Neural cell (in vitro differentiated cells): Measurements from ENCODE around the gene ACSL6. TPM values are rescaled to one million over a fixed set of nuclear protein-coding genes. Genes with fewer than 3 reads are reported as not detected.

Source experiments
- H2AFZ ChIP-seq: fragments of 200-600, 300-800 bp; sonication (generic), shearing (Covaris generic); 2 replicates; pipeline ENCODE4 v1.6.0; 2014; ENCODE audit warnings: low read depth, mild to moderate bottlenecking, antibody characterized with exemption, low read length, moderate library complexity
- H3F3A ChIP-seq: fragments of 200-600 bp; shearing (Covaris generic); 2 replicates; pipeline ENCODE4 v1.6.1; 2016; ENCODE audit warnings: mild to moderate bottlenecking, moderate library complexity, mixed read lengths, antibody characterized with exemption, low read length; ENCODE audit not compliant: insufficient read depth, poor library complexity, severe bottlenecking
- H3K27ac ChIP-seq: fragments of 200-600, 300-800 bp; sonication (generic), shearing (Covaris generic); 2 replicates; pipeline ENCODE4 v1.5.1; 2014; ENCODE audit warnings: mild to moderate bottlenecking, low read length, moderate library complexity
- H3K27me3 ChIP-seq: fragments of 300-800, 200-600 bp; sonication (generic), shearing (Covaris generic); 2 replicates; pipeline ENCODE4 v1.6.0; 2014; ENCODE audit warnings: mild to moderate bottlenecking, low read depth, low read length, moderate library complexity; ENCODE audit not compliant: insufficient read depth
- H3K36me3 ChIP-seq: fragments of 300-800, 200-600 bp; sonication (generic), shearing (Covaris generic); 2 replicates; pipeline ENCODE4 v1.5.1; 2014; ENCODE audit warnings: mild to moderate bottlenecking, antibody characterized with exemption, low read length, moderate library complexity; ENCODE audit not compliant: insufficient read depth
- H3K4me2 ChIP-seq: fragments of 300-800, 200-600 bp; sonication (generic), shearing (Covaris generic); 2 replicates; pipeline ENCODE4 v1.6.0; 2014; ENCODE audit warnings: mild to moderate bottlenecking, low read length
- H3K4me3 ChIP-seq: fragments of 300-800, 200-600 bp; sonication (generic), shearing (Covaris generic); 2 replicates; pipeline ENCODE4 v1.5.1; 2014; ENCODE audit warnings: mild to moderate bottlenecking, low read length, moderate library complexity
- H3K79me2 ChIP-seq: fragments of 200-600 bp; shearing (Covaris generic); replicated peaks from 2 replicates; pipeline ENCODE4 v1.6.0; 2014; ENCODE audit warnings: mild to moderate bottlenecking, low read length, moderate library complexity; ENCODE audit not compliant: insufficient read depth
- H3K9ac ChIP-seq: fragments of 300-800, 200-600 bp; sonication (generic), shearing (Covaris generic); 2 replicates; pipeline ENCODE4 v1.6.1; 2016; ENCODE audit warnings: mild to moderate bottlenecking, low read length, mixed read lengths
- H3K9me2 ChIP-seq: fragments of 200-600 bp; shearing (Covaris generic); 2 replicates; pipeline ENCODE4 v1.6.1; 2016; ENCODE audit warnings: mild to moderate bottlenecking, low read length, mixed read lengths; ENCODE audit not compliant: insufficient read depth
- H3K9me3 ChIP-seq: fragments of 200-600, 300-800 bp; sonication (generic), shearing (Covaris generic); 2 replicates; pipeline ENCODE4 v1.6.1; 2016; ENCODE audit warnings: mild to moderate bottlenecking, mixed run types, low read length, moderate library complexity, mixed read lengths
- H4K20me1 ChIP-seq: fragments of 200-600 bp; shearing (Covaris generic); 2 replicates; pipeline ENCODE4 v1.6.1; 2016; ENCODE audit warnings: mild to moderate bottlenecking, mixed run types; ENCODE audit not compliant: insufficient read depth
- EP300 ChIP-seq: fragments of 450-650 bp; conservative IDR thresholded peaks from 2 replicates; pipeline ENCODE4 v1.6.1; 2014; ENCODE audit warnings: antibody characterized with exemption, mild to moderate bottlenecking, moderate library complexity; ENCODE audit not compliant: poor library complexity, severe bottlenecking
- EZH2 ChIP-seq: fragments of 200-600, 300-800 bp; shearing (Covaris generic), sonication (generic); IDR thresholded peaks from 2 replicates; pipeline ENCODE4 v1.6.1; 2014; ENCODE audit warnings: antibody characterized with exemption, low read length, borderline replicate concordance, mild to moderate bottlenecking; ENCODE audit not compliant: insufficient read depth, poor library complexity, severe bottlenecking
- MXI1 ChIP-seq: fragments of 450-650 bp; conservative IDR thresholded peaks from 2 replicates; pipeline ENCODE4 v1.6.1; 2014; ENCODE audit warnings: antibody characterized with exemption, mild to moderate bottlenecking; ENCODE audit not compliant: poor library complexity, severe bottlenecking
- POLR2AphosphoS5 ChIP-seq: IDR thresholded peaks from 2 replicates; pipeline ENCODE4 v1.6.1; 2012
- RAD21 ChIP-seq: fragments of 450-650 bp; conservative IDR thresholded peaks from 2 replicates; pipeline ENCODE4 v1.6.1; 2014; ENCODE audit warnings: antibody characterized with exemption, mild to moderate bottlenecking, moderate library complexity
- SMC3 ChIP-seq: fragments of 450-650 bp; conservative IDR thresholded peaks from 2 replicates; pipeline ENCODE4 v1.6.1; 2014; ENCODE audit warnings: antibody characterized with exemption, mild to moderate bottlenecking, moderate library complexity; ENCODE audit not compliant: poor library complexity
- TAF1 ChIP-seq: IDR thresholded peaks from 2 replicates; pipeline ENCODE4 v1.6.1; 2012; ENCODE audit warnings: low read depth
- polyA plus RNA-seq: library from polyadenylated mRNA; depleted of rRNA; stranded (reverse); fragments of >200 nt; gene quantifications from 2 replicates; pipeline ENCODE4 v1.2.3, GENCODE V29; 2014
- TF ChIP-seq, protein P1 (sequence below): IDR thresholded peaks from 2 replicates; pipeline ENCODE4 v1.6.1; 2012; ENCODE audit warnings: borderline replicate concordance
- TF ChIP-seq, protein P2 (sequence below): fragments of 450-650 bp; IDR thresholded peaks from 2 replicates; pipeline ENCODE4 v1.5.1; 2014; ENCODE audit warnings: antibody characterized with exemption, mild to moderate bottlenecking, moderate library complexity; ENCODE audit not compliant: poor library complexity, severe bottlenecking

Gene ACSL6
- polyA plus RNA-seq, 1 donor from 2014 or later = 30.5 TPM

DNA sequence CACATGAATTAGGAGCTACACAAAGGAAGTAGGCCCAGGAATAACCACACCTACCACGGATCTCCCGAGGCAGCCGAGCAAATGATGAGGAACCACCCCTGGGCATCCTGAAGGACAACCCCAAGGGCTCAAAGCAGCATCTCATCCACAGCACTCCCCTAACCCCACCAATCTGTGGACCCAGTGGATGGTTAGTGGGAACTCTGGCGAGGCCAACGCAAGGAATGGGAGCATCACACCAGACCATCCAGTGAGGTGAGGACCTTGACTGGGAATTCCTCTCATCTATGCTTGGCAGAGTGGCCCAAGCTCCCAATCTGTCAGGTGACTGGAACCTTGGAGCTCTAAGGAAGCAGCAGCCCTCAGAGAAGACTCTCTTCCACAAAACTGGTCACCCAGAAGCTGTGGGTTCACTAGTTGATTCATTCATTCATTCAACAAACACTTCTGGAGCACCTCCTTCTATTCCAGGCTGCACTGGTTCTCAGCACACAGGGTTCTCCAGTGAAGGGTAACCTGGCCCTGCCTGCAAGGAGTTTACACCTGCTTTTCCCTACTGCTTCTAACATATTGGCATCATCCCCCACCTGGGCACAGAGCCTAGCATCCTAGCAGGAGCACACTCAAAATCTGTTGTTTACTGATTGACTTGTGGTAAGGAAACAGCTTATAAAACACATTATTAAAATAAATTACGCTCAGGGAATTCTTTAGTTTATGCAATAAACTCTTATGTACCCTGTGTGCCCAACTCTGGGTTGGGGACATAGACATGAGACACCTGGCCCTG is 4.9 kb downstream of the ACSL6 start:
- peaks cover 12% of the 10 kb centered on the region for H3K27me3 ChIP-seq
- H3K9ac ChIP-seq = no peak overlapping the region
- H2AFZ ChIP-seq = no peak overlapping the region
- H3K27ac ChIP-seq = no peak overlapping the region
- H3K9me3 ChIP-seq = no peaks in the 10 kb centered on the region
- H3K4me3 ChIP-seq = no peak overlapping the region
- no peak overlapping the region for H3K4me2 ChIP-seq
- H3K9me2 ChIP-seq = no peaks in the 10 kb centered on the region
- no peaks in the 10 kb centered on the region for H4K20me1 ChIP-seq
- no peaks in the 10 kb centered on the region for H3K79me2 ChIP-seq
- no peaks in the 10 kb centered on the region for H3K36me3 ChIP-seq
- no peaks in the 10 kb centered on the region for H3F3A ChIP-seq
- no peak for TF ChIP-seq POLR2AphosphoS5
- no peak for TF ChIP-seq MXI1
- no peak for TF ChIP-seq TAF1
- TF ChIP-seq, protein P1, sequence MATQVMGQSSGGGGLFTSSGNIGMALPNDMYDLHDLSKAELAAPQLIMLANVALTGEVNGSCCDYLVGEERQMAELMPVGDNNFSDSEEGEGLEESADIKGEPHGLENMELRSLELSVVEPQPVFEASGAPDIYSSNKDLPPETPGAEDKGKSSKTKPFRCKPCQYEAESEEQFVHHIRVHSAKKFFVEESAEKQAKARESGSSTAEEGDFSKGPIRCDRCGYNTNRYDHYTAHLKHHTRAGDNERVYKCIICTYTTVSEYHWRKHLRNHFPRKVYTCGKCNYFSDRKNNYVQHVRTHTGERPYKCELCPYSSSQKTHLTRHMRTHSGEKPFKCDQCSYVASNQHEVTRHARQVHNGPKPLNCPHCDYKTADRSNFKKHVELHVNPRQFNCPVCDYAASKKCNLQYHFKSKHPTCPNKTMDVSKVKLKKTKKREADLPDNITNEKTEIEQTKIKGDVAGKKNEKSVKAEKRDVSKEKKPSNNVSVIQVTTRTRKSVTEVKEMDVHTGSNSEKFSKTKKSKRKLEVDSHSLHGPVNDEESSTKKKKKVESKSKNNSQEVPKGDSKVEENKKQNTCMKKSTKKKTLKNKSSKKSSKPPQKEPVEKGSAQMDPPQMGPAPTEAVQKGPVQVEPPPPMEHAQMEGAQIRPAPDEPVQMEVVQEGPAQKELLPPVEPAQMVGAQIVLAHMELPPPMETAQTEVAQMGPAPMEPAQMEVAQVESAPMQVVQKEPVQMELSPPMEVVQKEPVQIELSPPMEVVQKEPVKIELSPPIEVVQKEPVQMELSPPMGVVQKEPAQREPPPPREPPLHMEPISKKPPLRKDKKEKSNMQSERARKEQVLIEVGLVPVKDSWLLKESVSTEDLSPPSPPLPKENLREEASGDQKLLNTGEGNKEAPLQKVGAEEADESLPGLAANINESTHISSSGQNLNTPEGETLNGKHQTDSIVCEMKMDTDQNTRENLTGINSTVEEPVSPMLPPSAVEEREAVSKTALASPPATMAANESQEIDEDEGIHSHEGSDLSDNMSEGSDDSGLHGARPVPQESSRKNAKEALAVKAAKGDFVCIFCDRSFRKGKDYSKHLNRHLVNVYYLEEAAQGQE = no peak
- TF ChIP-seq, protein P2, sequence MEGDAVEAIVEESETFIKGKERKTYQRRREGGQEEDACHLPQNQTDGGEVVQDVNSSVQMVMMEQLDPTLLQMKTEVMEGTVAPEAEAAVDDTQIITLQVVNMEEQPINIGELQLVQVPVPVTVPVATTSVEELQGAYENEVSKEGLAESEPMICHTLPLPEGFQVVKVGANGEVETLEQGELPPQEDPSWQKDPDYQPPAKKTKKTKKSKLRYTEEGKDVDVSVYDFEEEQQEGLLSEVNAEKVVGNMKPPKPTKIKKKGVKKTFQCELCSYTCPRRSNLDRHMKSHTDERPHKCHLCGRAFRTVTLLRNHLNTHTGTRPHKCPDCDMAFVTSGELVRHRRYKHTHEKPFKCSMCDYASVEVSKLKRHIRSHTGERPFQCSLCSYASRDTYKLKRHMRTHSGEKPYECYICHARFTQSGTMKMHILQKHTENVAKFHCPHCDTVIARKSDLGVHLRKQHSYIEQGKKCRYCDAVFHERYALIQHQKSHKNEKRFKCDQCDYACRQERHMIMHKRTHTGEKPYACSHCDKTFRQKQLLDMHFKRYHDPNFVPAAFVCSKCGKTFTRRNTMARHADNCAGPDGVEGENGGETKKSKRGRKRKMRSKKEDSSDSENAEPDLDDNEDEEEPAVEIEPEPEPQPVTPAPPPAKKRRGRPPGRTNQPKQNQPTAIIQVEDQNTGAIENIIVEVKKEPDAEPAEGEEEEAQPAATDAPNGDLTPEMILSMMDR = no peak
- no peak for TF ChIP-seq SMC3
- no peak for TF ChIP-seq EP300
- TF ChIP-seq RAD21 = no peak
- no peak for TF ChIP-seq EZH2

DNA sequence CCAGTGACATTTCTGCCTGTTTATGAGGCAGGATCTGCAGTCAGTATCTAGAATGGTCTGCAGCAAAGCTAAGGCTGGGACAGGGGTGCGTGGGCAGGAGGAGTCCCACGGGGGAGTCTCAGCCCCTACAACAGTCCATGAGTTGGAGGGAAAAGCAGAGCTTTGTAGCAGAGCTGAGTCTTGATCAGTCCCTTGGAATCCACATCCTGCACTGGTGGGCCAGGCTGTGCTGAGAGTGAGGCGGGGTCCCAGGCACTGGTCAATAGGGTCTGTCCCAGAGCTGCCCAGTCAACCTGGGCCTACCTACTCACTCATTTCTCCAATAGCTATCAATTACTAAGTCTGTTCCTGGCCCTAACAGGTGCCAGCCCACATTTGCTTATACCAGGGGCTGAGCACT is 5.9 kb downstream of the ACSL6 start:
- Histone ChIP-seq H3K79me2 (no peaks in the 10 kb centered on the region), H3K9ac (no peak overlapping the region), H4K20me1 (no peaks in the 10 kb centered on the region), H3K9me2 (no peaks in the 10 kb centered on the region), H3F3A (no peaks in the 10 kb centered on the region), H3K27ac (no peak overlapping the region), H3K4me3 (no peak overlapping the region), H3K27me3 (peaks cover 5% of the 10 kb centered on the region), H3K4me2 (no peak overlapping the region), H3K36me3 (no peaks in the 10 kb centered on the region), H3K9me3 (no peaks in the 10 kb centered on the region), H2AFZ (no peak overlapping the region)
- no peak for TF ChIP-seq RAD21
- TF ChIP-seq, protein P2 = no peak
- TF ChIP-seq EZH2 = no peak
- no peak for TF ChIP-seq EP300
- TF ChIP-seq MXI1 = no peak
- TF ChIP-seq, protein P1 = no peak
- TF ChIP-seq SMC3 = no peak
- TF ChIP-seq TAF1 = no peak
